Measurements from ENCODE around the gene SNRK. TPM values are rescaled to one million over a fixed set of nuclear protein-coding genes. Genes with fewer than 3 reads are reported as not detected.
"Not testable (repeated sequence)": the region's sequence is repeated elsewhere in the genome, so short reads cannot be mapped to it uniquely, and the experiment has no call there.

SNRK gene
- total and polyA plus RNA-seq, 2 experiments from 2014 or later: 5.5 to 18.8 TPM

GRCh38 chr3:43353923-43354670 is 67.8 kb downstream of the SNRK start (continued):
- TF ChIP-seq ZNF462 (CRISPR knock-in tag; IDR thresholded peaks at IDR 0.05): no peak

GRCh38 chr3:43356033-43356432 is 69.7 kb downstream of the SNRK start:
- Mint-ChIP-seq H3K27me3 (ENCODE audit: insufficient read depth, low read depth, poor library complexity) (peaks cover 14% of the 10 kb centered on the region), H3K36me3 (ENCODE audit: low read depth) (peaks cover 19% of the 10 kb centered on the region; the same call in 2 of the 3 replicates), H3K9me3 (peaks cover 11% of the 10 kb centered on the region; the same call in 2 of the 3 replicates)
- DNase-seq (ENCODE audit: low spot score); H3K27ac ChIP-seq (ENCODE audit: low read depth); H3K4me2 ChIP-seq; H3K4me3 Mint-ChIP-seq; H3K4me1 ChIP-seq (ENCODE audit: insufficient read depth); H3K27me3 ChIP-seq (ENCODE audit: insufficient read depth); H3K79me2 ChIP-seq (replicated peaks; ENCODE audit: insufficient read depth); ATAC-seq; H3K9me2 ChIP-seq (ENCODE audit: insufficient read depth); H3K36me3 ChIP-seq (ENCODE audit: insufficient read depth); H3K27ac Mint-ChIP-seq; H3K4me3 ChIP-seq; H4K20me1 ChIP-seq (replicated peaks; ENCODE audit: insufficient read depth); H3K4me1 Mint-ChIP-seq; H2AFZ ChIP-seq; H3F3A ChIP-seq (replicated peaks; ENCODE audit: low read depth): not testable (repeated sequence)

GRCh38 chr3:43361077-43361476 is 74.7 kb downstream of the SNRK start:
- H3K4me1 ChIP-seq (ENCODE audit: insufficient read depth): peaks cover 9% of the 10 kb centered on the region
- Mint-ChIP-seq H3K9me3 (peaks cover 1% of the 10 kb centered on the region; the same call in 2 of the 3 replicates), H3K36me3 (ENCODE audit: low read depth) (peaks cover 17% of the 10 kb centered on the region), H3K4me3 (no peak overlapping the region), H3K27ac (no peak overlapping the region), H3K27me3 (ENCODE audit: insufficient read depth, low read depth, poor library complexity) (peaks cover 21% of the 10 kb centered on the region), H3K4me1 (peaks cover 15% of the 10 kb centered on the region)
- no peaks in the 10 kb centered on the region for H3K36me3 ChIP-seq (ENCODE audit: insufficient read depth)
- H3K27ac ChIP-seq (ENCODE audit: low read depth): no peak overlapping the region
- no peaks in the 10 kb centered on the region for H4K20me1 ChIP-seq (replicated peaks; ENCODE audit: insufficient read depth)
- no peaks in the 10 kb centered on the region for H3K79me2 ChIP-seq (replicated peaks; ENCODE audit: insufficient read depth)
- no peak overlapping the region for H2AFZ ChIP-seq
- H3K9me2 ChIP-seq (ENCODE audit: insufficient read depth): no peaks in the 10 kb centered on the region; the same call in 1 of the 2 replicates
- peak; percentile 5; the same call in 1 of the 3 replicates for ATAC-seq
- 0 out of 2 replicates have a peak overlapping the region, but pooled peaks have one; percentile 50 for H3K4me2 ChIP-seq
- no peak overlapping the region for H3K4me3 ChIP-seq
- no peaks in the 10 kb centered on the region for H3F3A ChIP-seq (replicated peaks; ENCODE audit: low read depth)
- H3K27me3 ChIP-seq (ENCODE audit: insufficient read depth): no peaks in the 10 kb centered on the region
- peak; percentile 36 for DNase-seq (ENCODE audit: low spot score)
- TF ChIP-seq JUNB (IDR thresholded peaks at IDR 0.05; ENCODE audit: unreplicated experiment) (no peak), ETS1 (IDR thresholded peaks at IDR 0.05) (no peak)

All from GM23338 (cell line).